HG03469 (cell line): ENCODE measurements around the gene CPLX1.

Experiments used
- ATAC-seq: cut with Tn5 transposase; IDR thresholded peaks from one replicate; pipeline ENCODE4 v1.9.1; 2021; ENCODE audit warnings: mild to moderate bottlenecking, moderate library complexity, moderate number of reproducible peaks; ENCODE audit not compliant: unreplicated experiment

Gene CPLX1

DNA sequence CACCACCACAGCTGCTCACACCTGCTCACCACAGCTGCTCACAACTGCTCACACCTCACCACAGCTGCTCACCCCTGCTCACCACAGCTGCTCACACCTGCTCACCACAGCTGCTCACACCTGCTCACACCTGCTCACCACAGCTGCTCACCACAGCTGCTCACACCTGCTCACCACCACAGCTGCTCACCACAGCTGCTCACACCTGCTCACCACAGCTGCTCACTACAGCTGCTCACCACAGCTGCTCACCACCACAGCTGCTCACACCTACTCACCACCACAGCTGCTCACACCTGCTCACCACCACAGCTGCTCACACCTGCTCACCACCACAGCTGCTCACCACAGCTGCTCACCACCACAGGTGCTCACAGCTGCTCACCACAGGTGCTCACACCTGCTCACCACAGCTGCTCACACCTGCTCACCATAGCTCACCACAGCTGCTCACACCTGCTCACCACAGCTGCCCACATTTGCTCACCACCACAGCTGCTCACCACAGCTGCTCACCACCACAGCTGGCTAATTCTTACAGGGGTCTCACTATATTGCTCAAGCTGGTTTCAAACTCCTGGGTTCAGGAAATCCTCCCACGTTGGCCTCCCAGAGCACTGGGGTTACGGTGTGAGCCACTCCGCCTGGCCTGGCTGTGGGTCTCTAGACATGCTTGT is 30.4 kb upstream of the CPLX1 start:
- no peak for ATAC-seq

GRCh38 chr4:855880-856224 is 29.9 kb upstream of the CPLX1 start:
- no peak for ATAC-seq

DNA sequence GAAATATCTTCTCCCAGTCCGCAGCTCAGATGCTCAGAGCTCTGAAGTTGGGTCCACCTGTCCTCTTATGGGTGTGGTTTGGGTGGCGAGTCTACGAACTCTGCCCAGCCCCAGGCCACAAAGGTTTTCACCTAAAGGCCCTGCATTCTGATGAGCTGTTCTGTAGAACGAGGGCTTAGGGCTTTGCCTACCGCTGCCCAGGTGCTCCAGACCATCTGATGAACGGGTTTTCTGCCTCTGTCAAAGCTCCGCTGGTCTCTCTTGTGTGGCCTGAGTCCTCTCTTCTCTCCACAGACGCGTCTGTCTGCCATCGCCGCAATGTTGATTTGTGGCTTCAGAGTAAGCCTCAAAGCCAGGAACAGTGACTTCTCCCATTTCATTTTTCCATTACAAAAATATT is 28.4 kb upstream of the CPLX1 start:
- ATAC-seq = no peak

GRCh38 chr4:853416-853781 is 27.5 kb upstream of the CPLX1 start:
- ATAC-seq = no peak

DNA sequence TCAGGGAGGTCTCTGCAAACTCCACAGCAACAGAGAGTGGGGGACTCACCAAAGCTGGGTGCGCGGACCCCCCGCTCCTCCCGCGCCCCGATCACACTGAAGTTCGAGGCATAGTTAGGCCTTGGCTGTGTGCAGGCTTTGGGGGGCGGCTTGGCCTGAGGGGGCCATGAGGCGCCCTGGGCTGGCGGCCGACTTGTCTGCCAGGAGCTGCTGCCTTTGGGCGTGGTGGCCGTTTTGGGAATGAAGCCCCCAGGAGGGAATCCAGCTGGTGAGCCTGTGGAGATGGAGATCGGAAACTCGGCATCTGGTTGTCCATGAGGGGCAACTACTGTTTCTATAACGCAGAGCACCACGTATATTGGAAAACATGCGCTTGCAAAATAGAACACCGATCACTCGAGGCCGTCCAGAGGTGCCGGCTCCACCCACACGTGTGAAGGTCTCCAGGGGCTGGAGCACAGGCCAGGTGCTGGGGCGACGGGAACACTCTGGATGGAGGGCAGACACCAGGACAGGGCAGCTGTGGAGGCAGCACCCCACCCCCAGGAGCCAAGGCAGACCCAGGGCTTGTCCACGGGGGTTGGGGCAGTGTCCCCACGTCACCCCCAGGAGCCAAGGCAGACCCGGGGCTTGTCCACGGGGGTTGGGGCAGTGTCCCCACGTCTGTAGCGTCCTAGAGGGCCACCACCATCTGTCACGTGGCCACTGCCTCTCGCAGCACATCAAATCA is 25.9 kb upstream of the CPLX1 start:
- no peak for ATAC-seq

DNA sequence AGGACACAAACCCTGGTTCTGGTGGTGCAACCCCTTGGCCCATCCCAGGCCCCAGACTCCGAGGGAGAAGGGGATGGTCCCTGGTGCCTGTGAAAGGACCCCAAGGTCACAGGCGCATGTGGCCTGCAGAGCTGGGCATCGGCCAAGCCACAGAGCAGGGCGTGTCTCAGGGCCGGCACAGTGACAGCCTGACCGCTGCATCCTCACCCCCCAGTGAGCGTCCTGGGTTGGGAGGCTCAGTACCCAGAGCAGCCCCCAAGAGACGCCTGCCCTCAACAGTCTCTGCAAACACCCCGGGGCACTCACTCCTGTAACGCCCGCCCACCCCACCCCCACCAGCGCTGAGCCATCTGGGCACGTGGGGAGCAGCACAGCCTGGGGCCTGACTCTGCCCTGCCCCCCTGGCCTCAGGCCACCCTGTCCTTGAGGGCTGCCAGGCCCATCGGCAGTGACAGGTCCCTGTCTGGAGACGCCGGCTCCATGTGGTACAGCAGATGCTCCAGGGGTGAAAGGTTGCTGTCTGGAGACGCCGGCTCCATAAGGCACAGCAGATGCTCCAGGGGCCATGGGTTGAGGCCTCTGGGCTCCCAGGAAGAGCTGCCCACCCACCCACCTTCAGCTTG is 24.5 kb upstream of the CPLX1 start:
- no peak for ATAC-seq

DNA sequence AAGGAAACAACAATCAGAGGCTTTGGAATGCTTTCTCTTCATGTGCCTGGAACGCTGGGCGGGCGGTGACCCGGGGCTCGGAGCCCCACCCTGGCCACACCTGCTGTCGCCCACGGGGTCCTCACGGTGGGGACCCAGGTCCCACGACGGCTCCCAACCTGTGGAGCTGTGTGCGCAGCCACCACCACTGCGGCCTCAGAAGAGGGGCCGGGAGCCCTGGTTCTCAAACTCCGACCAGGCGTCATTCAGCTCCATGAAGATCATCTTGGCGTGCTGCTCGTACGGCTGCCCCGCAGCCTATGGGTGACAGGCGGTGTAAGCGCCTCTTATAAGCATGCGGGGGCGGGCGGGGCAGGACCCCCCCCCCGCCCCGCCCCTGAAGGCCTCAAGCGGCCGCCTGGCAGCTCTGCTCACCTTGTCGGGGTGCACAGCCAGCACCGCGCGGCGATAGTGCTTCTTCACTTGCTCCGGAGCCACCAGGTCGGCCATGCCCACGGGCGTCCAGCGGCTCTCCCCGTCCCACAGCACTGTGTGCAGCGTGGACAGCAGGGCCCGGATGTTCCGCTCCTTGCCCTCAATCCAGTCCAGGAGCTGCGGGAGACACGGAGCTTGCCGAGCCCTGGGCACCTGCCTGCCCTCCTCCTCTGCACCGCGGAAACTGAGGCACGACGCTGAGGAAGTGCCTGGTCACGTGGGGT is 23.7 kb upstream of the CPLX1 start:
- no peak for ATAC-seq

- ATAC-seq = no peak
These were observed 23.0 kb upstream of the CPLX1 start for GRCh38 chr4:848803-849477.

GRCh38 chr4:848307-848691 is 22.4 kb upstream of the CPLX1 start:
- no peak for ATAC-seq

DNA sequence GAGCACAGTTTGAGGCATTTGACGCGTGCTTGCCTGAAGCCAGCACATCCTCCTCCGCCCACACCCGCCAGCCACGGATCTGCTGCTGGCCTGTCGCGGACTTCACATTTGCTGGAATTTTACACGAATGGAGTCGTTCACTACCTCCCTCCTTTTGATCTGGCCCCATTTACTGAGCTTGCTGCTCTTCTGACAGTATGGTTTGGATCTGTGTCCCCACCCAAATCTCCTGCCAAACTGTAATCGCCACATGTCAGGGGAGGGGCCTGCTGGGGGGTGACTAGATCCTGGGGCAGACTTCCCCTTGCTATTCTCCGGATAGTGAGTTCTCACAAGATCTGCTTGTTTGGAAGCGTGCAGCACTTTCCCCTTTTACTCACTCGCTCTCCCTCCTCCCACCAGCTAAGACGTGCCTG is 19.9 kb upstream of the CPLX1 start:
- ATAC-seq = no peak

- ATAC-seq = no peak
These were observed 19.4 kb upstream of the CPLX1 start for GRCh38 chr4:845233-845835.

GRCh38 chr4:844752-845232 is 18.9 kb upstream of the CPLX1 start:
- ATAC-seq = no peak

DNA sequence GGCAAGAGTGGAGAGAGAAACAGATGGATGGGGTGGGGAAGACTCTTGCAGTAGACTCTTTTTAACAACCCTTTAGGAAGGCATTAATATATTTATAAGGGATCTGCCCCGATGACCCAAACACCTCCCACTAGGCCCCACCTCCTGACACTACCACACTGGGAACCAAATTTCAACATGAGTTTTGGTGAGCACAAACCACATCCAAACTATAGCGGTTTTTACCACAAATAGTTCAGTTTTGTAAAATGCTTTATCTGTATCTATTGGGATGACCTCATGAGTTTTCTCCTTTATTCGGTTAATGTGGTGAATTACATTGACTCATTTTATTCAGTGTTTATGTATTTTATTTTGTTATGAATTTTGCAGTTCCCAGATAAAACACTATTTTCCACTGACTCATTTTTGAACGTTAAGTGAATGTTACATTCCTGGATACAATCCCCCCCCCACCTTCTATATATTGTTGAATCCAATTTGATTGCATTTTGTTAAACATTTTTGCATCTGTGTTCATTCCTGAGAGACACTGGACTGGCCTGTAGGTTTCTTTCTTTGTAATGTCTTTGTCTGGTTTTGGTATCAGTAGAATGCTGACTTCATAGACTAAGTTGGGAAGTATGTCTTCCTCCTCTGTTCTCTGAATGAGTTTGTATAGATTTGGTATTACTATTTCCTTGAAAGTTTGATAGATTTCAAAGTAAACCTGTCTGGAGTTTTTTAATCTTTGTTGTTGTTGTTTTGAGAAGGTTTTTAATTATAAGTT is 13.9 kb upstream of the CPLX1 start:
- no peak for ATAC-seq

DNA sequence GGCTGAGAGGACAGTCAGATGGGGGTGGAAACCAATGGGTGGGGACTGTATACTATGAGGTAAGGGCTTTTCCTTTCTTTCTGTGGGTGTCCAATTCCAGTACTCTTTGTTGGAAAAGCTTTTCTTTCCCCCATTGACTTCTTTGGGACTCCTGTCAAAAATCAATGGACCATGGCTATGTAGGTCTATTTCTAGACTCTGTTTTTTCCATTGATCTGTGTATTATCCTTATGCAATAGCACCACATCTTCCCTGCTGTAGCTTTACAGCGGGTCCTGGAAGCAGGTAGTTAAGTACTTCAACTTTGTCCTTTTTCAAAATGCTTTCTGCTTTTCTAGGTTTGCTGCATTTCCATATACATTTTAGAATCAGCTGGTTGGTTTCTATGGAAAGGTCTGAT is 11.8 kb upstream of the CPLX1 start:
- no peak for ATAC-seq

- no peak for ATAC-seq
These were observed 10.9 kb upstream of the CPLX1 start for GRCh38 chr4:836750-837301.

DNA sequence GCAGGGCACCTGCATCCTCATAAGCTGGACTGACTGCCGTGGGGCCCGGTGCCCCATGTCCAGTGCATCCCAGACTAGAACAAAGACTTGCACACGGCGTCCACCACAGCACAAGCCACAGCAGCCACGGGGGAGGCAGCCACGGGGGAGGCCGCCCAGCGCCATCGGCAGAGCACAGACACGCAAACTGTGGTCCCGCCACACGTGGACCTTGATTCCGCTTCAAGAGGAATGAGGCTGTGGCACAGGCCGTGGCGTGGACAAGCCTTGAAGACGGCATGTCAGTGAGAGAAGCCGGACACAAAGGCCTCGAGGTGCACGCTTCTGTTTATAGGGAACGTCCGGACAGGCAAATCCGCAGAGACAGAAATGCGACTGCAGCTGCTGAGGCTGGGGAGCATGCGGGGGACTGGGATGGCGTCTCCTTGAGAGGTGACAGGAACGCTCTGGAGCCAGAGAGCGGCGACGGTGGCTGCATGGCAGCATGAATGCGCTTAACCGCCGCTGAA is 10.1 kb upstream of the CPLX1 start:
- no peak for ATAC-seq

DNA sequence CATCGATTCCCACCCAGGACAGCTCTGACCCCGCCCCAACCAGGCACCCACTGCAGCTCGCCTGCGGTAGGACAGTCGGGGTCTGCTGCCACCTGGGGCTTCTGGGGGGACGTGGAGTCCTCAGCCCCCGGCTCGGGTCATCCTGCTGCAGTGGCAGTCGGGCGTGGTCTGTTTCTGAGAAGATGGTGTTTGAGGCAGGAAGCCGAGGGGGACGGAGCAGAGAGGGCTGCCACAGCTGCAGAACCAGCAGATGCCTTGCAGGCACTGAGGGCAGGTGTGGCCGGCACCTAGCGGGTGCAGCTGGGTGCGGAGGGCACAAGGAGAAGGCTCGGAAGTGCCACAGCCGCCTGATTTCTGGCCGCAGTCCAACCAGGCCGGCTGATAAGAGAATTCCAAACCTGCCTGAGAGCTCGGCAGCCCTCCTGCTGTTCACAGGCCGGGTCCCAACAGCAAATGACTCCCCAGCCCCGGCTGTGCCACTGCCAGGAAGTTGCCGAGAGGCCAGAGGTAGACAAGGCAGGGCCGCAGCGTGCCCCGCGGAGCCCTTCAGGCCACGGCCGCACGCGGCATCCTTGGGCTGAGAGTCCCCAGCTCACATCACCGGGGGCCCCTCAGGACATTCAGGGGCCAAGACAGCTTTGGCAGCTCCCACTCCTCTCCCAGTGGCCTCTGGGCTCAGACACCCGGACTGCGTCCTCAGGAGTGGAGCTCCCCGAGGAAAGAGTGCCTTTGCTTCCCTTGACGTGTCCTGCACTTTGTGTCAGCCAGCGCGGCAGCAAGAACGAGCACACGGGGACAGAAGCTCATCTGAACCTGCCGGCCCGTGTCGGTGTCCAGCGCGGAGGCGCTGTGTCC is 9.4 kb upstream of the CPLX1 start:
- no peak for ATAC-seq

DNA sequence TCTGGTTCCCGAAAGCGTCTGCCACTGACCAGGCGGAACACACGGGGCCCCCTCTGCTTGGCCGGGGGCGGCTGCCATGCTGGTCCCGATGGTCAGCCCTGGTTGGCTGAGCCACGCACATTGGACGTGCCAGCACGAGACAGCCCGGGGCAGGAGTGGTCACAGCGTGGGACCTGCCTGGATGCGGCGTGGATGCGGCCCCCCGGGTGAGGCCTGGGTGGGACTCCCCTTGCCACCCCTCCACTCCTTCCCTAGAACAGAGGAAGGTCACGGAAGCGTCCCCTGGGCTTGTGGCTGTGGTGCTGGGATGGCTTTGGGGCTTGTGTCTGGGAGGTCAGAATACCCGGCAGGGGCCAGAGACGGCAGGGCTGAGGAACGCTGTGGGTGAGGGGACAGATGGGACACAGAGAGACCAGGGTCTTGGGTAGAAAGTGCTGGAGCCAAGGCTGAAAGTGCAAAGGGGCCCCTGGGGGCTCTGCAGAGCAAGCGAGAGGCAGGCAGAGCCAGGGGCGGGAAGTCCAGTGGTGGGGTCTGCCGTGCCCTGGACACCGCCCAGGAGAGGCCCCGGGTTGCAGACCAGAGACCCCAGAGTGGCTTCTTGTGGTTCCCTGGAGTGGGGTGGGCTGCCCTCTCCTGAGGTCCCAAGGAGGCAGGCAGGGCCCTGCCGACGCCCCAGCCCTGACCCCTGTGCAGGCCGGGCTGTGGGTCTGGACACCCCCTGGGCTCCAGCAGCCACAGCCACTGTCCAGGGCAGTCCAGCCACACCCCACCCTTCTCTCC is 8.6 kb upstream of the CPLX1 start:
- no peak for ATAC-seq
